ENCODE results near the gene SMYD3. TPM values are rescaled to one million over a fixed set of nuclear protein-coding genes. Genes with fewer than 3 reads are reported as not detected.

SMYD3 gene
- total RNA-seq, 3 donors from 2014 or later = 16.8 to 28.8 (median 19.5) TPM

DNA sequence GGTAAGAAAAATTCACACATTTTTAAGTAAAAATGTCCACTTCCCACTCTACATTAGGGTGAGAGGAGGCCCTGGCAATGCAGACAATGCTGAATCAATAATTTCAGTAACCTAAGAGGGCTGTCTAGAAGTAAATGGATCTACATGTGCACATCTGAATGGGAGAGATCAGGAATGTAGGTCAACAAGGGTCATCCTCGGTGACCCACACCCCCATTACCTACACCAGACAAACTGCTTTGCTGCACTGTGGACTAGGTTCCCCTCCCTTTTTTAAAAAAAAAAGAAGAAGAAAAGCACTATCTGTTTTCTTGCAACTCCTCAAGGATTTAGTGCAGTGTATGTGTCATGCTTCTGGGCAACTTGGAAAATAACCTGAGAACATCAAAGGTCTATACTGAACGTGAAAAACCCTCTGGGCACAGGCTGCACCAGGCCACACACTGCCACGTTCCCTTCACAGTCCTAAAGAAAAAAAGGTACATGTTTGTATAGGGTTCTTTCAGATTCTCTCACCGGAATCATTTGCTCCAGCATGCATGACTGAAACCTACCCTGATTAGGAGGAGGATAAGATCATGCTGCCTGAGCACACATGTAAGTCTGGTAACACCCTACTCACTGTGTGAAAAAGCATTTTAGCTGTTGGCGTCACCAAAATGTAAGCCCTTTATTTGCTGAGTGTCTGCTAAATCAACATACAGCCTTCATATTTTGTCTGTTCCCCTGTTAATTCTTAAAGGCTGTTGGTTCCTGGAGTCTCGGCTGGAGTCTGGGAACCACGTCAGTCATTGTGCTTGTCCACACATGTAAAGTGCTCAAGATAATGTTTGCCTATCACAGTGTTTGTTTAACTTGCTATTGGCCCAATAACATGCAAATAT lies 341.0 kb downstream of the SMYD3 start:
- no peaks in the 10 kb centered on the region for H3K9me3 ChIP-seq
- H3K27me3 ChIP-seq = no peaks in the 10 kb centered on the region
- intact Hi-C loops (cut with DNase I; ENCODE audit: low total_unique reads) = no loop called here
- H3K4me3 ChIP-seq = no peak overlapping the region
- no peak overlapping the region for H3K27ac ChIP-seq
- no peaks in the 10 kb centered on the region for H3K36me3 ChIP-seq
- no peak for TF ChIP-seq POLR2AphosphoS5 (IDR thresholded peaks at IDR 0.05)
- TF ChIP-seq, protein P1, sequence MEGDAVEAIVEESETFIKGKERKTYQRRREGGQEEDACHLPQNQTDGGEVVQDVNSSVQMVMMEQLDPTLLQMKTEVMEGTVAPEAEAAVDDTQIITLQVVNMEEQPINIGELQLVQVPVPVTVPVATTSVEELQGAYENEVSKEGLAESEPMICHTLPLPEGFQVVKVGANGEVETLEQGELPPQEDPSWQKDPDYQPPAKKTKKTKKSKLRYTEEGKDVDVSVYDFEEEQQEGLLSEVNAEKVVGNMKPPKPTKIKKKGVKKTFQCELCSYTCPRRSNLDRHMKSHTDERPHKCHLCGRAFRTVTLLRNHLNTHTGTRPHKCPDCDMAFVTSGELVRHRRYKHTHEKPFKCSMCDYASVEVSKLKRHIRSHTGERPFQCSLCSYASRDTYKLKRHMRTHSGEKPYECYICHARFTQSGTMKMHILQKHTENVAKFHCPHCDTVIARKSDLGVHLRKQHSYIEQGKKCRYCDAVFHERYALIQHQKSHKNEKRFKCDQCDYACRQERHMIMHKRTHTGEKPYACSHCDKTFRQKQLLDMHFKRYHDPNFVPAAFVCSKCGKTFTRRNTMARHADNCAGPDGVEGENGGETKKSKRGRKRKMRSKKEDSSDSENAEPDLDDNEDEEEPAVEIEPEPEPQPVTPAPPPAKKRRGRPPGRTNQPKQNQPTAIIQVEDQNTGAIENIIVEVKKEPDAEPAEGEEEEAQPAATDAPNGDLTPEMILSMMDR (IDR thresholded peaks at IDR 0.05) = no peak
- TF ChIP-seq POLR2A (IDR thresholded peaks at IDR 0.05) = no peak
- no peaks in the 10 kb centered on the region for H3K4me1 ChIP-seq
- no peak for DNase-seq (ENCODE audit: low spot score in 2 of 2)

DNA sequence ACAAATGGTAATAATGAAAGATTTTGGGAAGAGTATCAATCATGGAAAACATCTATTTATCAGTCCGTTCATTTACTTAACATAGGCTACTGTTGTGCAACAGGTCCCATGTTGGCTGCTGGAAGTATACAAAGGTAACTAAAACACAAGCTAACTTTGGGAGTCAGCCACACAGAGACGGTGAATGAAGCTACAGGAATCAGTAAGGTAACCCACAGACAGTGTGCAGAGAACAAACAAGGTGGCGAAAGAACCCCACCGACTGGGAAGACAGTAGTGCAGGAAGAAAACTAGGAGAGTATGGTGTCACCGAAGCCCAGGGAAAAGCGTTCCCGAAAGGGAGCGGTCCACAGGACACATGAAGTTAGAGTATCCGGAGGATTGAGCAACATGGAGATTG lies 342.3 kb downstream of the SMYD3 start:
- TF ChIP-seq, protein P1 (IDR thresholded peaks at IDR 0.05) = no peak
- TF ChIP-seq POLR2AphosphoS5 (IDR thresholded peaks at IDR 0.05) (no peak), POLR2A (IDR thresholded peaks at IDR 0.05) (no peak)
- no peak for DNase-seq (ENCODE audit: low spot score in 2 of 2)
- intact Hi-C loops (cut with DNase I; ENCODE audit: low total_unique reads) = no loop called here

DNA sequence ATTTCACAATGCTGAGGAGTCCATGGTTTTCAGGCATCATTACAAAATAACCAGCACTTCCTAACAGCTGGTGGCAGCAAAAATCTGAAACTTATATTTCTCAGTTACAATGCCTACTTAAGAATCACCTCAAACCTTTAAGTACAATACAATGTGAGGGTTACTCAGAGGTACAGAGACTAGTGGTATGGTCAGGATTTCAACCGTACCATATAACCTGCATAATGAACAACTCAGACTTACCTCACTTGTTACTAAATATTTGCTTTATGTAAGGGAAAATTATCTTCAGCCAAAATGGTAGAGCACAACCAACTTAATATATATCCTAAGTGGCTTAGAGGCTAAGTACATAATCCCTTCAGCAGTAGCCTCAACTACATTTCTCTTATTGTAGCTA lies 344.5 kb downstream of the SMYD3 start:
- Histone ChIP-seq H3K9me3 (no peaks in the 10 kb centered on the region), H3K36me3 (no peaks in the 10 kb centered on the region), H3K4me3 (no peak overlapping the region), H3K27me3 (no peaks in the 10 kb centered on the region), H3K4me1 (no peaks in the 10 kb centered on the region), H3K27ac (no peak overlapping the region)
- no peak for DNase-seq (ENCODE audit: low spot score in 2 of 2)
- TF ChIP-seq, protein P1 (IDR thresholded peaks at IDR 0.05) = no peak
- no peak for TF ChIP-seq POLR2A (IDR thresholded peaks at IDR 0.05)
- TF ChIP-seq POLR2AphosphoS5 (IDR thresholded peaks at IDR 0.05) = no peak
- intact Hi-C loops (cut with DNase I; ENCODE audit: low total_unique reads) = no loop called here

More for the DNA sequence above, 342.3 kb downstream of the SMYD3 start:
- Histone ChIP-seq H3K27me3 (no peaks in the 10 kb centered on the region), H3K36me3 (no peaks in the 10 kb centered on the region), H3K27ac (no peak overlapping the region), H3K4me1 (no peaks in the 10 kb centered on the region), H3K4me3 (no peak overlapping the region), H3K9me3 (no peaks in the 10 kb centered on the region)

DNA sequence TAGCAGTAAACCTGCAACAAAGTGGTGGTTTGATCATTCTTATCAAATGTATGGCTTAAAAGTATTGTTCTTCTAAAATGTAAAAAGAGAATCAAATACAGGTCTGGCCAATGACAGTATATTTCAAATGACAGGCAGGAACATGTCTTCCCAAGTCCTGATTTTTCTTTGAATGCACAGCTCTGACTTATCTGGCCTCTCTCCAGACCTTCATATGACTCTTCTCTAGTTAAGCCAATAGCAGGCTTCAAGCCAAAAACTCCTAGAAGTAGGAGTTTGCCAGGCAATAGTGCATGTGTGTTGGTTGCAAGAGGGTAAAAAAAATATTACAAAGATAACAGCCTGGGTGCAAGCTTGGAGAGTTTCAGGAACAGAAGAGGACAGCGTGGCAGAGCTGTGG lies 345.5 kb downstream of the SMYD3 start:
- TF ChIP-seq POLR2A (IDR thresholded peaks at IDR 0.05) (no peak), POLR2AphosphoS5 (IDR thresholded peaks at IDR 0.05) (no peak)
- TF ChIP-seq, protein P1 (IDR thresholded peaks at IDR 0.05) = no peak
- H3K4me3 ChIP-seq = no peak overlapping the region
- no peak for DNase-seq (ENCODE audit: low spot score in 2 of 2)
- no peaks in the 10 kb centered on the region for H3K27me3 ChIP-seq
- intact Hi-C loops (cut with DNase I; ENCODE audit: low total_unique reads) = no loop called here
- no peaks in the 10 kb centered on the region for H3K36me3 ChIP-seq
- H3K9me3 ChIP-seq = no peaks in the 10 kb centered on the region
- no peak overlapping the region for H3K27ac ChIP-seq
- no peaks in the 10 kb centered on the region for H3K4me1 ChIP-seq

DNA sequence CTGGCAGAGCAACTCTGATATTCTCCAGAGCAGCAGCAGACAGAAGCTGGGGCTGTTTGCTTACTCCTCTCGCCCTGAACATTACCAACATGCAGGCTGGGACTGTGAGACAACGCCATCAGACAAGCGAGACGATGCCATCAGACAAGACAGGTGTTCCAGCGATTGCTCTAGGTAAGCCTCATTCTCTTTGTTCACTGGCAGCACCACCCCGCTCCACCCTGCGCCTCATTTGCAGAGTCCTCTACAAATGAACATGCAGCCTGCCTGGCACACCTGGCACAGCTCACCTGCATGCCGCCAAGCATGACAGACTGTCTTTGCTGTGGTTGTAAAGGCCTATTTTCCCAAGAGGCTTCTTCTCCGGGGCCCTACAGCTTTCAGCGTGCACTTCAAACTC lies 346.2 kb downstream of the SMYD3 start:
- Histone ChIP-seq H3K27ac (no peak overlapping the region), H3K27me3 (no peaks in the 10 kb centered on the region), H3K4me1 (no peaks in the 10 kb centered on the region), H3K9me3 (no peaks in the 10 kb centered on the region), H3K36me3 (no peaks in the 10 kb centered on the region), H3K4me3 (no peak overlapping the region)
- DNase-seq (ENCODE audit: low spot score in 2 of 2) = no peak
- intact Hi-C loops (cut with DNase I; ENCODE audit: low total_unique reads) = no loop called here
- TF ChIP-seq POLR2AphosphoS5 (IDR thresholded peaks at IDR 0.05) = no peak
- TF ChIP-seq, protein P1 (IDR thresholded peaks at IDR 0.05) = no peak
- no peak for TF ChIP-seq POLR2A (IDR thresholded peaks at IDR 0.05)
